Astrocyte of the cerebellum (primary cell): ENCODE data around the gene RCOR1.

ENCODE experiments used
- DNase-seq: peaks from one replicate; pipeline ENCODE4 v3.0.0-alpha.2; 2011; ENCODE audit warnings: low read depth
- H3K4me3 ChIP-seq: 2 replicates; pipeline ENCODE4 v1.5.1; 2011; ENCODE audit warnings: mild to moderate bottlenecking, low read depth, low read length, moderate library complexity
- in situ Hi-C: cut with HindIII; loops from 2 replicates; pipeline ENCODE4 v1.10.0; 2017; ENCODE audit warnings: low sequenced_read_pairs
- TF ChIP-seq, protein P1 (sequence below): IDR thresholded peaks from 2 replicates; pipeline ENCODE4 v1.5.1; 2012; ENCODE audit warnings: low read length, low read depth, moderate library complexity, mild to moderate bottlenecking; ENCODE audit errors: missing control alignments

Gene RCOR1

DNA sequence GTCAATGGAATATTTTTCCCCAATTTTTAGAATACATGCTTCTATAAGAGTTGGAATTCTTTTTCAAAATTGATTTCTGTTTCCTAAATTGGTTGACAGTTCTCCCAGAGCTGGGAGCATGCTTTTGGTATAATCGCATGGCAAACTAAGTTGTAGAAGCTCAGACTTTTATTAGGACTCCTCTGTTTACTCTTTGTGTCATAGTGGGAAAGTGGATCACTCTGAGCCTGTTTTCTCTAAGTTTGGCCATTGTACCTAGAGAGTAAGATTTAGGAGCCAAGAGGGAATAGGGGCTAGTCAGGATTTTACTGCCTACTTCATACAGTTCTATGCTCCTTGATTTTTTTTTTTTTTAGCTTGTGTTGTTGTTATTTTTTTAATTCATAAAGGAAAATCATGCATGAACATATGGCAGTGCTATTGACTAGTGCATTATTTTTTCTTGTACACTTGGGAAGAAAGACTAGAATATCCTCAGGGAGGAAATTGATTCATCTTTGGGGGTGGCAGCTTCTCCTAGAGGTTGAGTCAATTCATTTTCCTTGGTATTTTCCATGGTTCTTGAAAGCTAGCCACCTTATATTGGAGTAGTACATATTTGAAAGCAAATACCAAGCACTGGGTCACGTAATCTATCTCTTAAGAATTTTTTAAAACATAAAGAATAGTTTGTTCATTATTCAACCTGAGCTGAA lies 107.1 kb downstream of the RCOR1 start:
- H3K4me3 ChIP-seq: no peak overlapping the region
- TF ChIP-seq, protein P1, sequence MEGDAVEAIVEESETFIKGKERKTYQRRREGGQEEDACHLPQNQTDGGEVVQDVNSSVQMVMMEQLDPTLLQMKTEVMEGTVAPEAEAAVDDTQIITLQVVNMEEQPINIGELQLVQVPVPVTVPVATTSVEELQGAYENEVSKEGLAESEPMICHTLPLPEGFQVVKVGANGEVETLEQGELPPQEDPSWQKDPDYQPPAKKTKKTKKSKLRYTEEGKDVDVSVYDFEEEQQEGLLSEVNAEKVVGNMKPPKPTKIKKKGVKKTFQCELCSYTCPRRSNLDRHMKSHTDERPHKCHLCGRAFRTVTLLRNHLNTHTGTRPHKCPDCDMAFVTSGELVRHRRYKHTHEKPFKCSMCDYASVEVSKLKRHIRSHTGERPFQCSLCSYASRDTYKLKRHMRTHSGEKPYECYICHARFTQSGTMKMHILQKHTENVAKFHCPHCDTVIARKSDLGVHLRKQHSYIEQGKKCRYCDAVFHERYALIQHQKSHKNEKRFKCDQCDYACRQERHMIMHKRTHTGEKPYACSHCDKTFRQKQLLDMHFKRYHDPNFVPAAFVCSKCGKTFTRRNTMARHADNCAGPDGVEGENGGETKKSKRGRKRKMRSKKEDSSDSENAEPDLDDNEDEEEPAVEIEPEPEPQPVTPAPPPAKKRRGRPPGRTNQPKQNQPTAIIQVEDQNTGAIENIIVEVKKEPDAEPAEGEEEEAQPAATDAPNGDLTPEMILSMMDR: no peak
- in situ Hi-C loops: no loop called here
- DNase-seq: no peak

DNA sequence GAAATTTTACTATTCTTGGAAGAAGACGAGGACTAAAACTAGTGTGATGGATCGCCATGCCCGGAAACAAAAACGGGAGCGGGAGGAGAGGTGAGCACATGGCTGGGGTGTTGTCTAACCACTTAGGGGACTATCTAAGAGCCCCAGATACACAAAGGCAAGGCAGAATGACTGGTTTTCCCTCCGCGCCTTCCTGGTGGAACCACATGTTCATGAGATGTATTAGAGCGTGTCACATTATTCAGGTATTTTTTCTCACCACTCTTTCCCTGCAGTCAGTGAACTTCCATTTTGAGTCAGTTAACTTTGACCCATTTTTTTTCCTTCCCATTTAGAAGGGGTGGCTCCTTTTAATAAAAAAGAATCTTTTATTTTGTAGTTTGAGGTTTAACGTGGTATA lies 116.0 kb downstream of the RCOR1 start:
- H3K4me3 ChIP-seq: no peak overlapping the region
- in situ Hi-C loops: no loop called here
- TF ChIP-seq, protein P1: no peak
- DNase-seq: no peak

DNA sequence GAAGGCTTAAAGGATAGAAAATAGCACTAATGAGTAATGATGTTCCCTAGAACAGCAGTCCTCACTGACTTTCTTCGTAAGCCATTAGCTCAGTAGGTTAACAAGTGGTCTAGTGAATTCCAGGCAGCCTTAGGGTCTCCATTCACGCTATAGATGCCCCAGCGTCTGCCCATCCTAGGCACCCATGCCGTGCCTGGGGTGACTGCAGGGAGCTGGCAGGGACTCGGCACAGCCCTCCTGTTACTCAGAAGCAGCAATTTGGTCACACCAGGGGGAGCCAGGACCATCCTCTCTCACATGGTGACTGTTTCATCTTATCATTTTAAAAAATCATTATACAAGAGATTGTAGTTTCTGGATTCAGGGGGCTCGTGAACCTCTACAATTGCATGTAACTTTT lies 118.8 kb downstream of the RCOR1 start:
- TF ChIP-seq, protein P1: no peak
- no peak for DNase-seq
- in situ Hi-C loops: no loop called here
- H3K4me3 ChIP-seq: no peak overlapping the region

DNA sequence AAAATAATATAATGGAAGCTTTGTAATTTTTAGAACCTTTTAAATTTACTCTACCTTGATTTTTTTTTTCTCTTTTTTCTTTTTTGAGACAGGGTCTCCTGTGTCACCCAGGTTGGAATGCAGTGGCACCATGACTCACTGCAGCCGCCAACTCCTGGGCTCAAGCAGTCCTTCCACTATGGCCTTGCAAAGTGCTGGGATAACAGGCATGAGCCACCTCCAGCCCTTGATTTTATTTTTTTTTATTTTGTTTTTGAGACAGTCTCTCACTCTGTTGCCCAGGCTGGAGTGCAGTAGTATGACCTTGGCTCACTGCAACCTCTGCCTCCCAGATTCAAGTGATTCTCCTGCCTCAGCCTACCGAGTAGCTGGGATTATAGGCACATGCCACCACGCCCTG lies 119.5 kb downstream of the RCOR1 start:
- DNase-seq: no peak
- in situ Hi-C loops: no loop called here
- TF ChIP-seq, protein P1: no peak
- no peak overlapping the region for H3K4me3 ChIP-seq

DNA sequence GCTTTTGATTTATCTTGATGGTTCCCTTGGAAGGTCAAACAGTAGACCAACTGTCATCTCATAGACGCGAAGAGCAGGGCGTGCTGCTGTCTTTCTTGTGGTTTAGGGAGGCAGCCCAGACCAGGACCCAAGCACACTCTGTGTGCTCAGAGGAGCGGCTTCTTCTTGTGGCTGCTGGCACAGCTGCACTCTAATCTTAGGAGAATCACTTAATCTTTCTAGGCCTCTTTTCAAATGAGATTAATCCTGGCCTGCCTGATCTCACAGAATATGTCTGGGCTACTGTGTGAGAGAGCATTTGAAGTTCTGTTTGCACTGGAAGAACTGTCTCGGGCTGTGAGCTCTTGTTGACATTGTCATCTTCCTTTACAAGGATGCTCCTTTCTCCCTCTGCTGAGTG lies 124.8 kb downstream of the RCOR1 start:
- in situ Hi-C loops: no loop called here
- TF ChIP-seq, protein P1: no peak
- no peak overlapping the region for H3K4me3 ChIP-seq
- DNase-seq: no peak

DNA sequence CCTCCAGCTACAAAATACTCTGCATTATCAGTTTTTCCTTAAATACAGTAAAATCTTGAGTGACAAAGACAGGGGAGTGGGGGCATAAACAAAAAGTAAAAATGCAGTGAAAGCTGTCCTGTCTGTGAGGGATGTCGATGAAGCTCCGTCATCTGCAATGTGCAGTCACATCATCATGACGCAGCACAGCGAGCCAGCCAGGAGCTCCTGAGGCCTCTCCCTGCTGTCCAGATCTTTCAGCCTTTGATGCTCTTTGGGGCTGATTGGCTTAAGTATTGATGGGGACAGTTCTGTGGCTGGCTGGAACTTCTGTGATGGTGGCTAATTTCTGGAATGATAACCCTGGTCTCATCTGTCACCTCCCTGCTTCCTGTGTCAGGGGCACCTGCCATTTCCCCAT lies 130.2 kb downstream of the RCOR1 start:
- TF ChIP-seq, protein P1: no peak
- no peak for DNase-seq
- in situ Hi-C loops: no loop called here
- no peak overlapping the region for H3K4me3 ChIP-seq
